Erythroblast (primary cell): ENCODE results near the gene TIPARP.
"Not testable (repeated sequence)": the region's sequence is repeated elsewhere in the genome, so short reads cannot be mapped to it uniquely, and the experiment has no call there.

Experiments used
- DNase-seq, 2 experiments: peaks; one replicate each; lab custom pipeline; 2025; lab: John Stamatoyannopoulos, UW
- GATA1 ChIP-seq: IDR thresholded peaks from 2 replicates; pipeline ENCODE4 v1.6.1; 2011; ENCODE audit warnings: low read depth, mild to moderate bottlenecking, control low read depth, low read length, moderate library complexity
- POLR2A ChIP-seq: IDR thresholded peaks from 2 replicates; pipeline ENCODE4 v1.6.1; 2011; ENCODE audit warnings: mild to moderate bottlenecking, low read length

Gene TIPARP

GRCh38 chr3:156739976-156740375 is 65.6 kb downstream of the TIPARP start:
- TF ChIP-seq GATA1 (no peak), POLR2A (no peak)

GRCh38 chr3:156740581-156740980 is 66.2 kb downstream of the TIPARP start:
- DNase-seq: not testable (repeated sequence)

More at GRCh38 chr3:156739976-156740375, 65.6 kb downstream of the TIPARP start:
- DNase-seq: no peak

GRCh38 chr3:156741935-156742334 is 67.5 kb downstream of the TIPARP start:
- no peak for DNase-seq
- TF ChIP-seq POLR2A: no peak
- TF ChIP-seq GATA1: no peak

- DNase-seq: no peak
- TF ChIP-seq POLR2A (no peak), GATA1 (no peak)
Measured at GRCh38 chr3:156742401-156742800, 68.0 kb downstream of the TIPARP start.

GRCh38 chr3:156743859-156744258 is 69.5 kb downstream of the TIPARP start:
- no peak for DNase-seq
- no peak for TF ChIP-seq POLR2A
- no peak for TF ChIP-seq GATA1

- TF ChIP-seq POLR2A (no peak), GATA1 (no peak)
- no peak for DNase-seq
Measured at GRCh38 chr3:156744631-156745030, 70.2 kb downstream of the TIPARP start.

- no peak for TF ChIP-seq GATA1
- no peak for TF ChIP-seq POLR2A
- DNase-seq: no peak
Measured at GRCh38 chr3:156745766-156746165, 71.4 kb downstream of the TIPARP start.

- TF ChIP-seq GATA1: no peak
- no peak for TF ChIP-seq POLR2A
- no peak for DNase-seq
Measured at GRCh38 chr3:156747046-156747445, 72.7 kb downstream of the TIPARP start.

- no peak for DNase-seq
- TF ChIP-seq POLR2A (no peak), GATA1 (no peak)
Measured at GRCh38 chr3:156749244-156749643, 74.9 kb downstream of the TIPARP start.

GRCh38 chr3:156750191-156750873 is 75.9 kb downstream of the TIPARP start:
- DNase-seq: no peak
- TF ChIP-seq POLR2A (no peak), GATA1 (no peak)

GRCh38 chr3:156750874-156751245 is 76.5 kb downstream of the TIPARP start:
- no peak for DNase-seq
- TF ChIP-seq POLR2A (no peak), GATA1 (no peak)

GRCh38 chr3:156751461-156752025 is 77.2 kb downstream of the TIPARP start:
- TF ChIP-seq GATA1 (no peak), POLR2A (no peak)
- no peak for DNase-seq
